ENCODE results near the gene DNAJC3. TPM values are rescaled to one million over a fixed set of nuclear protein-coding genes. Genes with fewer than 3 reads are reported as not detected.
A peak's percentile ranks its signal among the peaks of the same experiment; 100 is the strongest.

DNAJC3 gene
- total and polyA plus RNA-seq, 2 of the 13 experiments (the other 11 are each of a cell fraction or from before 2014, with no cell fraction given) = 10.4 to 48.2 TPM

GRCh38 chr13:95676105-95676761 is 706 bp upstream of the DNAJC3 start (continued):
- TF ChIP-seq ZNF18 (CRISPR knock-in tag; IDR thresholded peaks at IDR 0.05; ENCODE audit: insufficient replicate concordance) = no peak
- no peak for TF ChIP-seq CBX1 (IDR thresholded peaks at IDR 0.05; ENCODE audit: low read depth)
- no peak for TF ChIP-seq PBX2 (CRISPR knock-in tag; IDR thresholded peaks at IDR 0.05)
- TF ChIP-seq RAD21 (CRISPR knock-in tag; IDR thresholded peaks at IDR 0.05) = no peak
- TF ChIP-seq POLR2G (IDR thresholded peaks at IDR 0.05; ENCODE audit: low read depth, low read length) = no peak; the same call in 1 of the 2 replicates
- TF ChIP-seq YY1 (IDR thresholded peaks at IDR 0.05; ENCODE audit: insufficient read depth, insufficient replicate concordance, low read depth, low read length) = no peak
- no peak for TF ChIP-seq ZNF12 (CRISPR knock-in tag; IDR thresholded peaks at IDR 0.05)
- no peak for TF ChIP-seq EED (CRISPR knock-in tag; IDR thresholded peaks at IDR 0.05)
- no peak for TF ChIP-seq NFE2L2 (IDR thresholded peaks at IDR 0.05; ENCODE audit: low read length)
- peak; percentile 60; the same call in 1 of the 2 replicates for TF ChIP-seq SIN3A (IDR thresholded peaks at IDR 0.05; ENCODE audit: borderline replicate concordance, low read depth, low read length)
- TF ChIP-seq NONO (IDR thresholded peaks at IDR 0.05) = no peak
- no peak; the same call in 1 of the 2 replicates for TF ChIP-seq NONO (CRISPR knock-in tag; conservative IDR thresholded peaks at IDR 0.05)
- no peak for TF ChIP-seq ZNF776 (CRISPR knock-in tag; IDR thresholded peaks at IDR 0.05)
- TF ChIP-seq SETDB1 (CRISPR knock-in tag; IDR thresholded peaks at IDR 0.05; ENCODE audit: borderline replicate concordance) = no peak
- no peak for TF ChIP-seq ZSCAN30 (CRISPR knock-in tag; IDR thresholded peaks at IDR 0.05)
- TF ChIP-seq ZBTB1 (CRISPR knock-in tag; IDR thresholded peaks at IDR 0.05; ENCODE audit: borderline replicate concordance) = no peak
- no peak for TF ChIP-seq SNAPC5 (CRISPR knock-in tag; IDR thresholded peaks at IDR 0.05; ENCODE audit: borderline replicate concordance)
- TF ChIP-seq CCAR2 (optimal IDR thresholded peaks at IDR 0.05; ENCODE audit: low read depth, low read length) = no peak
- TF ChIP-seq BORCS8-MEF2B (CRISPR knock-in tag; IDR thresholded peaks at IDR 0.05) = no peak
- no peak for TF ChIP-seq ZBTB42 (CRISPR knock-in tag; IDR thresholded peaks at IDR 0.05)
- TF ChIP-seq IRF2 (CRISPR knock-in tag; IDR thresholded peaks at IDR 0.05) = 0 out of 2 replicates have a peak, but pooled peaks have one; percentile 6
- TF ChIP-seq PITX1 (CRISPR knock-in tag; IDR thresholded peaks at IDR 0.05) = no peak
